ENCODE measurements around the gene SLC10A4. TPM values are rescaled to one million over a fixed set of nuclear protein-coding genes. Genes with fewer than 3 reads are reported as not detected.

SLC10A4 gene
- total RNA-seq, 1 donor: not detected

GRCh38 chr4:48495941-48496340, 12.8 kb downstream of the SLC10A4 start:
- no peak for DNase-seq (ENCODE audit: low read depth)
- H3K4me3 ChIP-seq (ENCODE audit: low read depth, low read length): no peak overlapping the region
- no peak for TF ChIP-seq CTCF (IDR thresholded peaks at IDR 0.05; ENCODE audit: insufficient read depth, low read length)

DNA sequence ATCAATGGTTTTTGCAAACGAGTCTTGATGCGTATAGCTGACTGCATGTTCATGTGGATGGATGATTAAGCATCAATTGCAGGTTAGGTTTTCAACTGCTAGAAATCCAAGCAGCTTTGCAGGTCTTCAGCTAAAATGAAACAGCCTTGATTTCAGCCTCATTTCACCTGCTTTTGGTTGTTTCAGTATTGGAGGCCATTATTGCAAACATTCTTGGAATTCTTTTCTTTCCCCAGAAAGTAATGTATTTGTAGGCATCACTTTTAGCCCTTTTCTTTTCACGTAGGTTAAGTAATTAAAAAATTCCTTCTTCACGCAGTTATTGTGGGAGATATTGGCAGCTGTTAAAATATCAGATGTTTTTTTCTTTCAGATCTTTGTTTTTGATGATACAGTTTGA, 15.8 kb downstream of the SLC10A4 start:
- no peak for DNase-seq (ENCODE audit: low read depth)

DNA sequence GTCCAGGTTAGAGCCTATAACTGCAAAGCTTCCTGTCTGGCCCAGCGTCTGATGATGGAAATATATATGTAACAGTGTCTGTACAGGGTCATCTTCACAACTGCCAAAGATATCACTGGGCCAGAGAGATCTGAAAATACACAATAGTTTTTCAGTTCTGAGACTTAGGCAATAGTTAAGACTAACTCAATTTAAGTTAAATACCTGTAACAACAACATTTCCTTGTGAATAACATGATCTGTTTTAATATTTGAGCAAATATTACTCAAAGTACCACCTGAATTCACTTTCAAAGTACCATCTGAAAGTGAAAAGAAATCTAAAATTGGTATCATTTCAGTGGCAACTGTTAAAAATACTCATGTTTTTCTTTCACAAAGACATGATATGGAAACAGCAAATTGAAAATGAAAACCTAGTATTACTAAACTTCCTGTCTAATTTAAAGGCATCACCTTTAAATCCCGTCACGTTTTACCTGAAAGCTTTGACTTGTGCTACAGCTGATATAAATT, 16.5 kb downstream of the SLC10A4 start:
- no peak for DNase-seq (ENCODE audit: low read depth)
- TF ChIP-seq CTCF (IDR thresholded peaks at IDR 0.05; ENCODE audit: insufficient read depth, low read length): no peak
- no peak overlapping the region for H3K4me3 ChIP-seq (ENCODE audit: low read depth, low read length)

More for the DNA sequence above, 15.8 kb downstream of the SLC10A4 start:
- no peak for TF ChIP-seq CTCF (IDR thresholded peaks at IDR 0.05; ENCODE audit: insufficient read depth, low read length)
- no peak overlapping the region for H3K4me3 ChIP-seq (ENCODE audit: low read depth, low read length)

DNA sequence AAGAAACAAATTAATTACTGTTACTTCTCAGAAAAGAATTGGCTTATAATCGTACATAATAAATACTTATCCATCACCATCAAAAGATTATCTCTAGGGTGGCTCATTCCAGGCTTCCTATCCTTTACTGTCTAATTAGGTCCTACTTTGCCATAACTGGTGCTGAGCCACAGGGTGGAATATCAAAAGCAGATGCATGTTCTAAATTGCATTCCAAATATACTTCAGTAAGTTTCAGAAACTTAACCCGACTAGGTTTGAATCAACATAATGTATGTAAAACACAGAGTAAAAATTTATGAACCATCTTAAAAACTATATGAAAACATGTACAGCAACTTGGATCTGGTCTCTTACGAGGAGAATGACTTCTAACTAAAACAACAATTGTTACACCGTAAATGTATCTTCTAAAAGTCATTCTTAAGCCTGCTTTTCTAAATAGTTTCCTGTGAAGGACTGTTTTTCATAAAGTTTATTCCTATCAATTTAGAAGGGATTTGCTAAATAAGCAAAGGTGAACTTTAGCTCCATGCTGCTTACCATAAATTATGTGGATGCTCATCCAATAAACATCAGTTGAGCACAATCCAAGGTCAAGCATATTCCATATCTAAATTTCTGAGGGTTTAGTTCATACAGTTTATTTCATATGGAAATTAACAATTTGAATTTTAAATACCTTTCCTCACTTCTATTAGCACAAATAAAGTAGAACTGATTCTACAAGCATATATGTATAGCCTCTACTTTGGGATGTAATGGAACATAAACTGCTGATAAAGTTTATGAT, 20.3 kb downstream of the SLC10A4 start:
- no peak for DNase-seq (ENCODE audit: low read depth)
- no peak for TF ChIP-seq CTCF (IDR thresholded peaks at IDR 0.05; ENCODE audit: insufficient read depth, low read length)
- H3K4me3 ChIP-seq (ENCODE audit: low read depth, low read length): no peak overlapping the region

- no peak overlapping the region for H3K4me3 ChIP-seq (ENCODE audit: low read depth, low read length)
- no peak for DNase-seq (ENCODE audit: low read depth)
- no peak for TF ChIP-seq CTCF (IDR thresholded peaks at IDR 0.05; ENCODE audit: insufficient read depth, low read length)
These were observed 20.8 kb downstream of the SLC10A4 start for GRCh38 chr4:48504026-48504330.

DNA sequence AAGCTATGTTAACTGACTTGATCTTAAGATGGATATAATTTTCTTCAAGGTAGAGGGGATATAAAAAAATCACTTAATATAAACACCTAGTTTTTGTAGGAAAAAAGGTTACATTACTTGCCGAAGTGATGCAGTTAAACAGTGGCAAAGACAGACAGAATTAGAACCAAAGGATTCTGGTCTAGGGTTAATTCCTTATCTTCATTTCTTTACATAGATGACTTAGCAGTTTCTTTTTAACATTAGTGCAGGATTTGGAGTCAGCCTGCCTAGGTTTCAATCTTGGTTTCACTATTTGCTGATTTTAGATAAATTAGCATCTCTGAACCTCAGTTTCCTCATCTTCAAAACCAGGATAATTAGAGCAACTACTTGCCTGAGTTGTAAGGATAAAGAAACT, 21.2 kb downstream of the SLC10A4 start:
- no peak overlapping the region for H3K4me3 ChIP-seq (ENCODE audit: low read depth, low read length)
- no peak for DNase-seq (ENCODE audit: low read depth)
- TF ChIP-seq CTCF (IDR thresholded peaks at IDR 0.05; ENCODE audit: insufficient read depth, low read length): no peak

DNA sequence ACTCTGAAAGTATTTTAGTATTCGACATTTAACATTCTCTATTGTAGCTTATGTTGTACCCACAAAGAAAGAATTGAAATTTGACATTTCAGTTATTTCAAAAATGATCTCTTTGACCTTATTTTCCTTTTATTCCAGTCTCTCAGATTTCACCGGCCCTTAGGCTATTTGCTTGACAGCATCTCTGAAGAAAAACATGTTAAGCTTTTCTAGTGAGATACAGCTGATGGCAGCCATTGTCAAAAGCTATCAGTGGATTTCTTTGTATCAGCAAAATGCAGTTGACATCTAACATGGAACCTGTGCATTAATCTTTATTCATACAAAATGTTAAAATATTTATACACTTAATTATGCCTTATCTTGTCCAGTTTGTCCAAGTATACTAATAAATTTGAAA, 23.6 kb downstream of the SLC10A4 start:
- H3K4me3 ChIP-seq (ENCODE audit: low read depth, low read length): no peak overlapping the region
- TF ChIP-seq CTCF (IDR thresholded peaks at IDR 0.05; ENCODE audit: insufficient read depth, low read length): no peak
- DNase-seq (ENCODE audit: low read depth): no peak

All from fibroblast of the aortic adventitia (primary cell).